ENCODE data around the gene IFT20.
A peak's percentile ranks its signal among the peaks of the same experiment; 100 is the strongest.

The IFT20 gene

DNA sequence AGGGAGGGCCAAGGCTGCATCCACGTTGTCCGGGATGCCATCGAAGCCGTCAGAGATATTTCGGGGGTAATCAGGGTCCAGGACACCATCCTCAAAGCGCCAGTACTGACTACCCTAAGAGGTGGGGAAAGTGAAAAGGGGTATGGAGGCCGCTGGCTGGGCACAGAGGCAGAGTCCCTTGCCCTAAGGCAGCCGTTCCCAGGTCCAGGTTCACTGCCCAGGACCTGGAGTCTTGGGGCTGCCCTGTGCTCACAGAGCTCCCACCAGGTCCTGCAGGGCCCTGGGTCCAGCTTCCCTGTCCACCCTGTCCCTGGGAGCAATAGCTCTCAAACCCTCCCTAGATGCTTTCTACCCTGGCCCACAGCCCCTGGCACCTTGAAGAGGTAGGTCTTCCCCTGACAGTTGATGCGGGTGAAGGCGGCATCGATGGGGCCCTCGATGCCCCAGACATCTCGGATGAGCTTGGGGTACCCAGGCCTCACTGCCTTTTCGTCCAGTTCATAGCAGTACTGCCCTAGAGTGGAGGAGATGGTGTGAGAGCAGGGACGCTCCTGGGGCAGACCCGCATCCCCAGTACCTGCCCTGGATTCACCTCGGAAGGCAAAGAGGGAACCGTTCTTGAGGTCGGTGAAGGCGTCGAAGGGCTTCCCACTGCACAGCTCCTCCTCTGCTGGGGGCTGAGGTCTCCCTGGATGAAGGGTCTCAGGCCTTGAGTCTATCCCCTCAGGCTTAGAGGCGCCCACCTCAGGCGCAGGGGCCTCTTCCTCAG, 33.8 kb upstream of the IFT20 start:
- no peaks in the 10 kb centered on the region for H3K9me3 Mint-ChIP-seq
- no peak overlapping the region for H3K4me3 Mint-ChIP-seq
- H3K4me1 Mint-ChIP-seq (ENCODE audit: low read depth): peaks cover 14% of the 10 kb centered on the region
- no peaks in the 10 kb centered on the region for H3K27me3 Mint-ChIP-seq (ENCODE audit: low read depth)
- H3K36me3 Mint-ChIP-seq (ENCODE audit: low read depth): peaks cover 5% of the 10 kb centered on the region
- no peak overlapping the region for H3K27ac Mint-ChIP-seq

DNA sequence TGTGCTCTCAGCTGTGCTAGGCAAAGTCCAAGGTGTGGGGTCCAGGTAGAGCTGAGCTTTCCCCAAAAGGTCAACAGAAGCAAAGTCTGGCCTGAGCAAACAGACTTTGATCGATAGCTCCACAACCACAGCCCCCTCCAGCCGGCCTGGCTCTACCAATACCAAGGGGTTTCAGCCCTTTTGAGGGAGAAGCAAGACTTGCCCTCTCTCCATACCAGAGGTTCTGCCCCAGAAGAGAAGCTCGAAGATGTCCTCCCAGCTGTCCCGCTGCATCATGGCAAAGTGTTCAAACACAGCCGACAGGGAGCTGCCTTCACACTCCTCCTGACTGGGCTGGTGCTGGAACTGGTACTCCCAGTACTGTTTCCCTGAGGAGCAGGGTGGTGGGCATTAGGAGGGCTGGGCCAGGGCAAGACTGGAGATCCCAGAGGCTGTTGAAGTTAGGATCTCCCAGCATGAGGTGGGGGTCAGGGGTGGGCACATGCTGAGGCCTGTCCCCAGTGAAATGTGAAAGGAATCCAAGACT, 33.1 kb upstream of the IFT20 start:
- no peaks in the 10 kb centered on the region for H3K9me3 Mint-ChIP-seq
- peaks cover 10% of the 10 kb centered on the region for H3K4me1 Mint-ChIP-seq (ENCODE audit: low read depth)
- no peak overlapping the region for H3K4me3 Mint-ChIP-seq
- H3K27me3 Mint-ChIP-seq (ENCODE audit: low read depth): no peaks in the 10 kb centered on the region
- H3K27ac Mint-ChIP-seq: no peak overlapping the region
- H3K36me3 Mint-ChIP-seq (ENCODE audit: low read depth): peaks cover 2% of the 10 kb centered on the region

DNA sequence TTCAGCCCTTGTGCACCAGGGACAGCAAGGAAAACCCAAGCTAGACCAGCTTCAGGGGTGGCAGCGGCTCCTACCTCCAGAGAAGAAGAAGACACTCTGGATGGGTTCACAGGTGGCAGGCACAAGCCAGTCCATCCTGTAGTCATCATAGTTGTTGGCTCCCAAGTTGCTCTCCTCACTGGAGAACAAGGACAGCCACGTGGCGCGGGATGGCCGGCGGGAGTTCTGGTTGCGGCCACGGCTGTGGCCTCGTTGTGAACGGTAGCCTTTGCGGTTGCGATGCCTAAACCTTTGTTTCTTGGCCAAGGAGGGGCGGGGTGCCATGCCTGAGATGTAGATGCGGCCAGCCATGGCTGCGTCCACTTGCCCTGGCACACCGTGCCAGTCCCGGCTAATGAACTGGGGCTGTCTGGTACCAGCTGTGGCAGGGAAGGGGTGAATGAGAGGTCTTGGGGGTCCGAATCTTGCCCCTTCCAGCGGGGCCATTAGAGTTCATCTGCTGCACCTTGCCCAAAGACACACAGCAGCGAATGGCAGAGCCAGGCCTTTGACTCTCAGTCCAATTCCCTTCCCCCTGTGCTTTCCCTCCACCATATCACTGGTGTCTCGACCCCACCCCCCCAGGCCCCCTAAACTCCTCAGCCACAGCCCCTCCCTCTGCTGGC, 32.5 kb upstream of the IFT20 start:
- H3K4me1 Mint-ChIP-seq (ENCODE audit: low read depth): peaks cover 4% of the 10 kb centered on the region
- no peak overlapping the region for H3K27ac Mint-ChIP-seq
- no peak overlapping the region for H3K4me3 Mint-ChIP-seq

DNA sequence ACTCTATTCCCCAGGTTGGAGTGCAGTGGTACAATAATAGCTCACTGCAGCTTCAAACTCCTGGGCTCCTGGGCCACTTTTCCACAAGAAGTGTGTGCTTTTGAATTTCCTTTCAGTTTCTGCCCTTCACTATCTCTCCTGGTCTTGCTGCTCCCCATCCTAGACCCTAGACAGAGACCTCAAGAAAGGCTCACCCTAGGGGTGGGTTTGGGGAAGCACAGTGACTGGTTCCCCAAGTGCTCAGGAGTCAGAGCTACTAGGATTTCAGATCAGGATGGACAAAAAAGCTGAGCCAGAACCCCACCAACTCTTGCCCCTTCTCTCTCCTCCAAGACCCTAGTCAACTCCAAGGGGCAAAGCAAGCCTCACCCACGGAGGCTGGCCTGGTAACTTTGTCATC, 31.3 kb upstream of the IFT20 start:
- H3K36me3 Mint-ChIP-seq (ENCODE audit: low read depth): peaks cover 2% of the 10 kb centered on the region
- no peaks in the 10 kb centered on the region for H3K9me3 Mint-ChIP-seq
- H3K4me1 Mint-ChIP-seq (ENCODE audit: low read depth): peaks cover 3% of the 10 kb centered on the region
- no peak overlapping the region for H3K27ac Mint-ChIP-seq
- H3K4me3 Mint-ChIP-seq: no peak overlapping the region
- H3K27me3 Mint-ChIP-seq (ENCODE audit: low read depth): no peaks in the 10 kb centered on the region

More for the DNA sequence above, 32.5 kb upstream of the IFT20 start:
- Mint-ChIP-seq H3K36me3 (ENCODE audit: low read depth) (peaks cover 2% of the 10 kb centered on the region), H3K27me3 (ENCODE audit: low read depth) (no peaks in the 10 kb centered on the region), H3K9me3 (no peaks in the 10 kb centered on the region)

DNA sequence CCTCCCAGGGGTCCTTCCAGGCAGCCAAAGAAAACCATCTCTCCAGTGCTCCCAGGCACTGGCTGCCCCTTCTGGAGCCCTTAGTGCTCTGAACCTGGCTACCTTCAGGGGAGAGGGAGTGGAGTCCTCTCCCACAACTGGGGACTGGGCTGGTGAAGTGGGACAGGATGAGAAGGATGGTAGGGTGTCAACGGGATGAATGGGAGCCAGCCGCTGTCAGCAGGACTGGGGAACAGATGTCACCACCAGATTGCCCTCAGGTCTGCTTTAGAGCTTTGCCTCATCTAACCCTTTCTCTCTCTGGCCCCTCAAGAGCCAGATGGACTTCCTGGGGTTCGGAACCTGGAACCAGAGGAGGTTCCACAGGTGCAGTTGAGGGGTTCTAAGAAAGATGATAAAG, 30.2 kb upstream of the IFT20 start:
- Mint-ChIP-seq H3K27me3 (ENCODE audit: low read depth) (no peaks in the 10 kb centered on the region), H3K4me3 (no peak overlapping the region), H3K9me3 (no peaks in the 10 kb centered on the region), H3K27ac (no peak overlapping the region), H3K36me3 (ENCODE audit: low read depth) (peaks cover 7% of the 10 kb centered on the region), H3K4me1 (ENCODE audit: low read depth) (peaks cover 2% of the 10 kb centered on the region)

DNA sequence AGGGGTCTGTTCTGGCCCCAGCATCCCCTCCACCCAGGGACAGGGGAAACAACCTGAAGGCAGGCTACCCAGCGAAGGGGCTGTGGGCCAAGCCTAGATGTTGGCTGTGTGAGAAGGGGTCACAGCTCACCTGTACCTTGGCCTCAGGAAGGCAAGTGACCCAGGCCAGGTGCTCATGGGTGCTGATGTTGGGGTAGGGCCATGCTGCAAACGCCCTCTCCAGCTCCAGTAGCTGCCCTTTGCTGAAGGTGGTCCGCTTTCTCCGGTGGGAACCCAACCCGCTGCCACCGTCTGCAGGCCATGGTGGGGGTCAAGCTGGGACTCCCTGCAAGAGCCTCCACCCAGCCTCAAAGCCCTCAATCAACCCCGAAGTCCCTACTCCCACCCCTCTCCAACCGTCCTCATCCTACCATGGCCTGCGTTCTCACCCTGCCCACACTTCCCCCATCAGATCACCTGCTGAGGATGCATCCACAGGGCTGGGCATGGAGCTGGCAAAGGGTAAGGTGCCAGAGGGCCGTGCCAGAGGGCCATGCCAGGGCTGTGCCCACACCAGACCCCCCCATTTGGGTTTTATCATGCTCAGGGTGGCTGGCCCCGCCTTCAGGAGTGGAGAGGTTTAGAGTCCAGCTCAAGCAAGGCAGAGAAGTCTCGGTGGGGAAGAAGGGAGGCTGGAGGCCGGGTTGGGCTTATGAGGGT, 29.5 kb upstream of the IFT20 start, which contains the start of gene SEBOX:
Gene SEBOX (minus strand): TSS at position 535 of the 699 bp plus-strand sequence. CDS start 48 bp downstream, at position 487.
- Mint-ChIP-seq H3K27me3 (ENCODE audit: low read depth) (no peaks in the 10 kb centered on the region), H3K4me3 (no peak within 1 kb of the TSS), H3K36me3 (ENCODE audit: low read depth) (peaks cover 11% of the 10 kb centered on the region), H3K9me3 (no peaks in the 10 kb centered on the region), H3K27ac (no peak within 1 kb of the TSS), H3K4me1 (ENCODE audit: low read depth) (peaks cover 2% of the 10 kb centered on the region)

DNA sequence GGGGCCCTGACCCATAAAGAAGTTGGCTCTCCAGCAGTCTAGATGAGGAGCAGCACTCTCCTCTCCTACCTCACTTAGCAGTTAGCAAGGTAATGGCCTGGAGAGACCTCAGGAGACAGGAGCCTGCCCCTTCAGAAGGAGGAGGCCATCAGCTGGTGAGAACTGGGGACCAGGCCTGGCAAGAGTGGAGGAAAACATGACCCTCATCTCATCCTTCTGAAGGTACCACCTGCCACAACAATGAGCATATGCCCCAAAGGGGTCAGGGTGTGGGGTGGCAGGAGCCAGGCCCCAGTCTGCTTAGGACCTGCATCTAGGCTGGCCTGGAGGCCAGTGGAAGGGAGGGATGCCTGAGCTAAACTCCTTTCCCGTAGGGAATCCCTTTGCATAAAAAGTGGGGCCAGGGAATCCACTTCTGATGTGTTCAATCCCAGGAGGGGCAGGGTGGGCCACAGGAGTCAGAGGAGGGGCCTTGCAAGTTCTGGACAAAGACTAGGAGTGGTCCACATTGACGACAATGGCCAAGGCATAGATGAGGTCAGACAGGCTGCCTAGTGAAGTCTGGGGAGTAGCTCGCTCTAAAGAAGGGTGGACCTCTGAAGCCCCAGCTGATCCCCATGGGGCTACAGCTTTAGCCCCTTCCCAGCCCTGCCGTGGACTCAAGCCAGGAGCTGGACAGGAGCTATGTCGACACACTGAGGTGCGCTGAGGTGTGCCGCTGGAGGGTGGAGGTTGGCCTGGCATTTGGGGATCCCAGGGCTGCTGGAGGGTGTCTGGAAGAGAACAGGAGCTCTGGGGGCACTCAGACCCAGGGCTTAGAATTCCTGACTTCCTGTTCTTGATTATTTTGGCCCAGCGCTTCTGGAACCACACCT, 28.7 kb upstream of the IFT20 start:
- Mint-ChIP-seq H3K27ac (no peak overlapping the region), H3K27me3 (ENCODE audit: low read depth) (no peaks in the 10 kb centered on the region), H3K9me3 (no peaks in the 10 kb centered on the region), H3K4me1 (ENCODE audit: low read depth) (peaks cover 5% of the 10 kb centered on the region), H3K4me3 (no peak overlapping the region), H3K36me3 (ENCODE audit: low read depth) (peaks cover 14% of the 10 kb centered on the region)

DNA sequence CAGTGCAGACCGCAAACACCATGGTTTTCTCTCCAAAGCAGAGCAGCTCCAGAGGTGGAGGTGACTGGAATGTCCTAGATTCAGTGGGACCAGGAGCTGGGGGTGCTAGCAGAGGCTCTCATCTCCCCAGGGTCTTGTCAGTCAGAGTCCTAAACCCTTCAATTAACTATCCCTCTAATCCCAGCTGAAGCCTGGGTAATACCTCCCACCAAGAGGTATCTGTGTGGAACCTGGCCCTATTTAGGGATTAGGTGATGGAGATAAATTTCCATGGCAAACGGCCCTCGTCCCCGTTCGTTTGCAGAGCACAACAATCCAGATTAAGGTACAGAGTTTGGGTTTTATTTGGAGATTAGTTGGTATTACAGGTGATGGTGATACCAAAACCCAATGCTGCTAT, 27.9 kb upstream of the IFT20 start:
- no peak overlapping the region for H3K27ac Mint-ChIP-seq
- no peak overlapping the region for H3K4me3 Mint-ChIP-seq
- no peaks in the 10 kb centered on the region for H3K27me3 Mint-ChIP-seq (ENCODE audit: low read depth)
- H3K4me1 Mint-ChIP-seq (ENCODE audit: low read depth): peaks cover 11% of the 10 kb centered on the region
- peaks cover 14% of the 10 kb centered on the region for H3K36me3 Mint-ChIP-seq (ENCODE audit: low read depth)
- H3K9me3 Mint-ChIP-seq: no peaks in the 10 kb centered on the region

DNA sequence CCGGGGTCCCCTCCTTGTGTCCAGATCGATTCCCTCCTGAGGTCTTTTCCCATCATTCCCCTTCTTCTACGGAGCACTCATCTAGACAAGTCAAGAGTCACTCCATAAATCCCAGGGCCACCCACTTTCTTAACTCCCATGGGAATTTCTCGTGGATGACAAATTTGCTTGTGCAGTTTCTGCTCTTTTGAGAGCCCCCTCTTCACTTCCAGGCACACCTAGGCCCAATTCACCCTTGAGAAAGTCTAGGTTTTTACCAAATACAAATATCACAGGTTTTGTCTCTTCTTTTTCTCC, 22.6 kb upstream of the IFT20 start:
- peaks cover 27% of the 10 kb centered on the region for H3K4me1 Mint-ChIP-seq (ENCODE audit: low read depth)
- no peaks in the 10 kb centered on the region for H3K9me3 Mint-ChIP-seq
- H3K27me3 Mint-ChIP-seq (ENCODE audit: low read depth): no peaks in the 10 kb centered on the region
- H3K36me3 Mint-ChIP-seq (ENCODE audit: low read depth): peaks cover 32% of the 10 kb centered on the region
- H3K27ac Mint-ChIP-seq: peak overlapping the region; percentile 91
- peak overlapping the region; percentile 86 for H3K4me3 Mint-ChIP-seq

DNA sequence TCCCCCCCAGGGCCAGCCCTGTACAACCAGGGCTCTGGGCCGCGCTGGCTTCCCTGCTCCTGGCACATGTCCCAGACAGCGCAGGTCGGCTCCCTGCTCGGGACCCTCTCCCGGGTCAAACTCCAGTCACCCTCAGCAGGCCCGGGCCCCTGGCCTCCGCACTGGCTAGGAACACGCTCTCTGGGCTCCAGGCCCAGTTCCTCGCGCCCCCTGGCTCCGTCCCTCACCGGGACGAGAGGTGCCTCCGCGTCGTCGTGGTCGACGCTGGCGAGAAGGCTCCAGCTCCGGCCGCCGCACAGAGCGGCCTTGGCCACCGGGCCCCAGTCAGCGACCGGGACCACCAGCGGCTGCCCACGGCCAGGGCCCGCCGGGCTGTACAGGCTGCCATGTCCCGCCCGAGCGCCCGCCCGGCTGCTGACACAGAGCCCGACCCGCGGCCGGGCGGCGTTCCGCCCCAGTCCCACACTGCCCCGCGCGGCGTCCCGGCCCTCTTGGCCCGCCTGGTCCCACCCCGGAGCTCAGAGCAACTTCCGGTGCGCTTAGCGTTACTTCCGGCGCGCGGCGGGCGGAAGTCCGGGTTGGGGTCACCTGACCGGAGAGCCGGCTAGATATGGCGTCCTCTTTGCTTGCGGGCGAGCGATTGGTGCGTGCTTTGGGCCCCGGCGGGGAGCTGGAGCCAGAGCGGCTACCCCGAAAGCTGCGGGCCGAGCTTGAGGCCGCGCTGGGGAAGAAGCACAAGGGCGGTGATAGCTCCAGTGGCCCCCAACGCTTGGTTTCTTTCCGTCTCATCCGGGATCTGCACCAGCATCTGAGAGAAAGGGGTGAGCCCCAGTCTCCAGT, 22.0 kb upstream of the IFT20 start, which contains the start of gene POLDIP2:
Gene POLDIP2 (minus strand): TSS at position 467 of the 840 bp plus-strand sequence. CDS start 79 bp downstream, at position 388.
- Mint-ChIP-seq H3K9me3 (no peaks in the 10 kb centered on the region), H3K4me1 (ENCODE audit: low read depth) (peaks cover 27% of the 10 kb centered on the region), H3K27me3 (ENCODE audit: low read depth) (no peaks in the 10 kb centered on the region), H3K27ac (peak within 1 kb of the TSS; percentile 91), H3K4me3 (peak within 1 kb of the TSS; percentile 92), H3K36me3 (ENCODE audit: low read depth) (peaks cover 34% of the 10 kb centered on the region)

DNA sequence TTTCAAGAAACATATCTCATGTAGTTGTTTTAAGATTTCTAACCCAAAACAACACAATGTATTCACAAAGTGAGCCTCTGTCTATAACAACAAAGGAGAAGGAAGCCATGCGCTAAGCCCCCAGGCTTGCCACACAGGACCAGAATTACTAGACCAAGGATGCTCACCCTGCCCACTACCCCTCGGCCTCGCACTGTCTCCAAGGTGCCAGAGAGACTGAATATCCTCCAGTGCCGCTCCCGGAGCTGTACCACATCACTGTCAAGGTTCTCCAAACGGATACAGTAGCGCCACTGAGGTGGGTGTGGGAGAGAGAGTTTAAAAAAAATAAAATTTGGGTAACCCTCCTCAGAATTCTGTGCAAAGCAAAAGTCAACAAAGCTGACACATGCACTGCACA, 15.0 kb upstream of the IFT20 start:
- Mint-ChIP-seq H3K27ac (no peak overlapping the region), H3K36me3 (ENCODE audit: low read depth) (peaks cover 57% of the 10 kb centered on the region)

DNA sequence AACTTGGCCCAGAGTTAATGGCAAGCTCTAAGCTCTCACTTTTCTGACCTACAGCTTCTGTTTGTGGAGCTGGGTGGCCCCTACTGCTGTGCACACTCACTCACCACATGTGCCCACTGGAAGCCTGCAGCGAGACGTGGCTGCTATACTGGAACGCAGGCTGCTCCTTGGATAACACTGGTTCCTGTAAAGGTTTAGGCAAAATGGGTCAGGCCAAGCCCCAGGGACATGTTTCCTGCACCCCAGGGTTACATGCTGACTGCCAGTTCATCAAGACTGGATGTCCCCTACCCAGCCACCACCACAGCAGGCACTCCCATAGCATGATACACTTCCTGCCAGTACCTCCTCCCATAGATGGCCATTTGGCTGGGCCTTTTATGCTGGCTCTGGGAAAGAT, 13.7 kb upstream of the IFT20 start:
- peaks cover 52% of the 10 kb centered on the region for H3K36me3 Mint-ChIP-seq (ENCODE audit: low read depth)
- no peaks in the 10 kb centered on the region for H3K27me3 Mint-ChIP-seq (ENCODE audit: low read depth)
- H3K4me3 Mint-ChIP-seq: no peak overlapping the region
- peaks cover 2% of the 10 kb centered on the region for H3K4me1 Mint-ChIP-seq (ENCODE audit: low read depth)
- H3K27ac Mint-ChIP-seq: no peak overlapping the region
- H3K9me3 Mint-ChIP-seq: no peaks in the 10 kb centered on the region

More for the DNA sequence above, 15.0 kb upstream of the IFT20 start:
- H3K4me3 Mint-ChIP-seq: no peak overlapping the region
- H3K27me3 Mint-ChIP-seq (ENCODE audit: low read depth): no peaks in the 10 kb centered on the region
- no peaks in the 10 kb centered on the region for H3K9me3 Mint-ChIP-seq
- peaks cover 2% of the 10 kb centered on the region for H3K4me1 Mint-ChIP-seq (ENCODE audit: low read depth)

DNA sequence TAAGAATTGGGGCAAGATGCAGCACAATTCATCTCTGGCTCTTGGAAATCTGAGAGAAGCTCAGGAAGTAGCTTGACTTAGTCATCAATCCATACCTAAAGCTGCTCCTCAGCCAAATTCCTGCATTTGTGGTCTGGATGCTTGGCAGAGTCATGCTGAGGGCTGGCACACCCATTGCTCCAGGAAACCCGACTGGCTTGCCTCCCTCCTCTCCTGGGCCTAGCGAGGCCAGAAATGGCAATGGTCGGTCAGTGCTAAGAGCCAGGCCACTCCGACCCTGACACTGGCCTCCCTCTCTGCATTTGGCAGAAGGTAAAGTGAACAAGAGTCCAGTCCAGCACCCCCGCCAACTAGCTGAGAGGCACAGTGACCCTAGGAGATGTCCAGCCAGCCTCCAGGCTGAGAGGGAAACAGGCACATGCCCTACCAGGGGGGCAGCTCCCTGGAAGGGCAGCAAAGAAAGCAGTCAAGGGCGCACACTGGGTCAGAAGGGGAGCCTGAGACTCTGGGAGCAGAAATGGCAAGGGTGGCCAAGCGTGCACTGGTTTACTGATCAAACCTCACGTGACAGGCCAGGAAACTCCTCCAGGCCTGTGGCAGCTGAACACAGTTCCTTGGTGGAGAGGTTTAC, 12.1 kb upstream of the IFT20 start:
- Mint-ChIP-seq H3K27ac (no peak overlapping the region), H3K27me3 (ENCODE audit: low read depth) (no peaks in the 10 kb centered on the region), H3K4me3 (no peak overlapping the region), H3K4me1 (ENCODE audit: low read depth) (peaks cover 2% of the 10 kb centered on the region), H3K36me3 (ENCODE audit: low read depth) (peaks cover 45% of the 10 kb centered on the region), H3K9me3 (no peaks in the 10 kb centered on the region)

Measured in T-helper 1 cell treated with Interleukin-12 subunit alpha and Interleukin-12 subunit beta and Interleukin-4 antibody, amounts not matched to agents 30 μg/mL and 1 μg/mL, for 36 hours (primary cell).